Activated CD8-positive, alpha-beta memory T cell treated with anti-CD3 and anti-CD28 coated beads, Interleukin-2, amount 10 ng/mL, durations not matched to agents 7 days and 5 days (primary cell): ENCODE measurements around the gene PAGE2B. TPM values are rescaled to one million over a fixed set of nuclear protein-coding genes. Genes with fewer than 3 reads are reported as not detected.
"Not testable (repeated sequence)": the region's sequence is repeated elsewhere in the genome, so short reads cannot be mapped to it uniquely, and the experiment has no call there.

Experiments used
- ATAC-seq: fragments of 150-1000 bp; cut with Tn5 transposase; one replicate; pipeline ENCODE4 v1.10.0; 2021; ENCODE audit warnings: moderate library complexity
- CTCF ChIA-PET: fragments of 350-600 bp; sonication (Branson Sonifier 250); formaldehyde crosslinking; loops from one replicate; lab custom pipeline; 2021; ENCODE audit warnings: antibody characterized with exemption; lab: Charles Lee
- DNase-seq: peaks from one replicate; pipeline ENCODE4 v3.0.0-alpha.2; 2020
- H3K27ac Mint-ChIP-seq: one replicate; pipeline ENCODE4 v1.8.0; 2021; ENCODE audit warnings: mild to moderate bottlenecking, mixed read lengths
- H3K27me3 Mint-ChIP-seq: one replicate; pipeline ENCODE4 v1.8.0; 2021; ENCODE audit warnings: mixed read lengths
- H3K36me3 Mint-ChIP-seq: one replicate; pipeline ENCODE4 v1.8.0; 2021; ENCODE audit warnings: mild to moderate bottlenecking, mixed read lengths
- H3K4me1 Mint-ChIP-seq: one replicate; pipeline ENCODE4 v1.8.0; 2021; ENCODE audit warnings: mixed read lengths
- H3K4me3 Mint-ChIP-seq: one replicate; pipeline ENCODE4 v1.8.0; 2021; ENCODE audit warnings: mild to moderate bottlenecking, moderate library complexity, mixed read lengths
- H3K9me3 Mint-ChIP-seq: one replicate; pipeline ENCODE4 v1.8.0; 2022; ENCODE audit warnings: low read depth, mixed read lengths
- total RNA-seq, 2 experiments: library from RNA; stranded (reverse); gene quantifications; one replicate each; pipeline ENCODE4 v1.2.3, GENCODE V29; 2021

PAGE2B gene
- total RNA-seq, 2 experiments from 2014 or later, result 2.0 TPM; not detected in 1

DNA sequence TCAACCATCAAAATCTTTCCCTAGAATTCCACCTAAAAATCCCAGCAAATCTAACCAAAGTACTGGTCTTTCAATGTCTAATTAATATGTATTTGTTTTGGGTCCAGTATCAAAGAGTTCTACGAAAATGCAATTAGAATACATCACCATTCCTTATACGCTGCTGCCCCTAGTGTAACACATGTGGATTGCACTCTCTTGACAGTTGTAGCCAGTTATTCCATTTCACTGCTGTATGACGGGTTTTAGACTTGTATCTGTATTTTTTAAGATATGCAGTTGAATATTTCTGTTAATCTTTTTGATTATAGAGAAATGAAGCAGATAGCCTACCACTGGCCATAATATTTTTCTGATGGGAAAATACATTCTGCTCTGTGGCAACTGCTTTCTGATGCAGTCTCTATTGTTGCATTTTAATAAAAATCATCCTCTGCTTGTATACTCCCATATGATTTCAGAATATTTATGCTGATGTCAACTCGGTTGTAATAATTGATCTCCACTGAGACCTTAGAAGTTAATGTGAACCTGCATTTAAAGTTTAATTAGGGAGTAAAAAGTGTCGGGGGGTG, 17.1 kb upstream of the PAGE2B start:
- Mint-ChIP-seq H3K4me1 (peaks cover 12% of the 10 kb centered on the region), H3K36me3 (no peaks in the 10 kb centered on the region), H3K9me3 (no peaks in the 10 kb centered on the region), H3K27ac (no peak overlapping the region), H3K4me3 (peak overlapping the region; percentile 12), H3K27me3 (no peaks in the 10 kb centered on the region)
- DNase-seq (peak; percentile 42), ATAC-seq (peak; percentile 64)
- CTCF ChIA-PET, result interaction anchor here (1.0 to 1.5 kb wide), 3 partner anchors 57 to 165 kb away, joined by 3 to 8 read pairs (median 3); partner anchors contain the start of gene APEX2

DNA sequence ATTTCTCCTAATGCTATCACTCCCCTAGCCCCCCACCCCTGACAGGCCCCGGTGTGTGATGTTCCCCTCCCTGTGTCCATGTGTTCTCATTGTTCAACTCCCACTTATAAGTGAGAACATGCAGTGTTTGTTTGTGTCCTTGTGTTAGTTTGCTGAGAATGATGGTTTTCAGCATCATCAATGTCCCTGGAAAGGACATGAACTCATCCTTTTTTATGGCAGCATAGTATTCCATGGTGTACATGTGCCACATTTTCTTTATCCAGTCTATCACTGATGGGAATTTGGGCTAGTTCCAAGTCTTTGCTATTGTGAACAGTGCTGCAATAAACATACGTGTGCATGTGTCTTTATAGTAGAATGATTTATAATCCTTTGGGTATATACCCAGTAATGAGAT, 7.7 kb upstream of the PAGE2B start:
- H3K27ac Mint-ChIP-seq, DNase-seq, H3K4me1 Mint-ChIP-seq, H3K27me3 Mint-ChIP-seq, H3K4me3 Mint-ChIP-seq, CTCF ChIA-PET, H3K9me3 Mint-ChIP-seq, ATAC-seq, H3K36me3 Mint-ChIP-seq: not testable (repeated sequence)

DNA sequence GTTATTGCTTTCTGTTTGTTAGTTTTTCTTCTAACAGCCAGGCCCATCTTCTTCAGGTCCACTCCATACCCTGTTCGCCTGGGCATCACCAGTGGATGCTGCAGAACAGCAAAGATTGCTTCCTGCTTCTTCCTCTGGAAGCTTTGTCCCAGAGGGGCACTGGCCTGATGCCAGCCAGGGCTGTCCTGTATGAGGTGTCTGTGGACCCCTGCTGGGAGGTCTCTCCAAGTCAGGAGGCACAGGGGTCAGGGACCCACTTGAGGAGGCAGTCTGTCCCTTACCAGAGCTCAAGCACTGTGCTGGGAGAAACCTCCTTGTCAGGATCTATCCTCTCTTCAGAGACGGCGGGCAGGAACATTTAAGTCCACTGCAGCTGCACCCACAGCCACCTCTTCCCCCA, 2.5 kb upstream of the PAGE2B start:
- no peak overlapping the region for H3K27ac Mint-ChIP-seq
- CTCF ChIA-PET, result no interaction called here
- peaks cover 6% of the 10 kb centered on the region for H3K27me3 Mint-ChIP-seq
- H3K4me3 Mint-ChIP-seq, result no peak overlapping the region
- no peaks in the 10 kb centered on the region for H3K9me3 Mint-ChIP-seq
- ATAC-seq (no peak), DNase-seq (no peak)
- H3K4me1 Mint-ChIP-seq, result no peaks in the 10 kb centered on the region
- H3K36me3 Mint-ChIP-seq, result no peaks in the 10 kb centered on the region

DNA sequence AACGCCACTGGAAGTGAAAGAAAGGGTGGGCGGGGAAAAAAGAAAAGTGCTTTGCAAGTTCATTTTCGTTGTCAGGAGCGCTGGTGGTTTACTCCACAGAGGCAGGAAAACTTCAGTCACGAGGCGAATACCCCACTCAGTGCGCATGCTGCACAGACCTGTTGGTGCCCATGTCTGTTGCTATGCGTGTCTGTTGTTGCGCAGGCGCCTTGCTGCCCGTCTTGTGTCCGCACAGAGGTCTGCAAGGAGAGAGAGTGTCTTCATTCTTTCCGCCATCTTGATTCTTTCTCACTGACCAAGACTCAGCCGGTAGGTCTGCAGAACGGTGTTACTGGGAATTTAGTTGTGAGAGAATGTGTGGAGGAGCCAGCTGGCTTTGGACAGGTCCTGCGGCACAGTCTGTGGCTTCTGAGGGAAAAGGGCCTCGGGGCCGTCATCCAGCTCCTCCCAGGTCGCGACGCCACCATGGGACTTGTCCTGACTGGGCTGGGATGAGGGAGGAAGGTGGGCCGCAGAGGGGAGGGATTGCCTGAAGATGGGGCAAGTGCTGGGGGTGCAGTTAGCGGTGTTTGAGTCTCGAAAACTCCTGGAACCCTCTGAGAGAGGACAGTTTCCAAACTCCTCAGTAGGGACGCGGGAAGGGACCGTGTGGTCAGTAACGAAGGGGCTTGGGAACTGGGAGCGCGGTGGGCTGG, 14.1 kb downstream of the PAGE2B start, which contains the start of gene PAGE2:
Gene PAGE2, plus strand, starts transcription at position 224 of the 695 bp plus-strand sequence. CDS start 1,003 bp downstream, outside the sequence.
- CTCF ChIA-PET, result no interaction called here
- Mint-ChIP-seq H3K4me1 (no peaks in the 10 kb centered on the region), H3K4me3 (no peak within 1 kb of the TSS), H3K9me3 (no peaks in the 10 kb centered on the region), H3K27ac (no peak within 1 kb of the TSS), H3K36me3 (no peaks in the 10 kb centered on the region), H3K27me3 (no peaks in the 10 kb centered on the region)
- ATAC-seq, result no peak
- DNase-seq, result no peak

DNA sequence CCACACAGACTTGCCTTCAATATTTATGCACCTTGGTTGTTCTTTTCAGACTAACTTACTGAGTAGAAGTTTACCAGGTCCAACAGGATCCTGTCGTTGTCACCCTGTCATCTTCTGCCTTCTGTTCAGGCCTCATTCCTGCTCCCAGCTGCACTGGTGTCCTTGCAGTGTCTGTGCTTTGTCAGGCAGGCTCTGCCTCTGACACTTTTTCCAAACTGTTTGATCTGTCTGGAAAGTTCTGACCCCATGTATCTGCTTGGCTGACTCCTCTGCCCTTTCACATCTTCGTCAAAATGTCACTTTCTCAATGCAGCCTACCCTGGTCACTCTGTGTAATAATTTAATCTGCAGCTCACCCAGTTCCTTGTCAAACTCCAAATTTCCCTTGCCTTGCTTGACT, 23.9 kb downstream of the PAGE2B start:
- Mint-ChIP-seq H3K27me3 (no peaks in the 10 kb centered on the region), H3K4me3 (no peak overlapping the region), H3K36me3 (no peaks in the 10 kb centered on the region), H3K9me3 (no peaks in the 10 kb centered on the region), H3K4me1 (no peaks in the 10 kb centered on the region), H3K27ac (no peak overlapping the region)
- CTCF ChIA-PET, result no interaction called here
- DNase-seq, result no peak
- ATAC-seq, result no peak

DNA sequence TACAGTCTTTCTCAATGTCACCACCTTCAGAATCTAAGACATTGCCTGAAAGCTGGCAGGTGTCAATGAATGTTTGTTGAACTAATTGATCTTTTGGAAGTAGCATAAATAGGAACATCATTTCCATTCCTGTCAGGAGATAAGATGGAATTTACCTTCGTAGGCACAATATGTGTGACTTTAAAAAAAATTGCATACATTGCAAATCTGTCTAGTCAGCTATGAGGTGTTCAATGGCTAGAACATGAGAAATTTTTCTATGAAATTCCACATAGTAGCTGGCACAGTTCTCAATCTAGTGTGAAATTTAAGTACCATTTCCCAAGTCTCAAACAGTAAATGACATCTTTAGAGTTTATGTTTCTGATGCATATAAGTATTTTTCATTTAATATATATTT, 24.3 kb downstream of the PAGE2B start:
- Mint-ChIP-seq H3K27me3 (no peaks in the 10 kb centered on the region), H3K27ac (no peak overlapping the region), H3K4me3 (no peak overlapping the region), H3K36me3 (no peaks in the 10 kb centered on the region), H3K4me1 (no peaks in the 10 kb centered on the region), H3K9me3 (no peaks in the 10 kb centered on the region)
- DNase-seq (no peak), ATAC-seq (no peak)
- CTCF ChIA-PET, result no interaction called here

DNA sequence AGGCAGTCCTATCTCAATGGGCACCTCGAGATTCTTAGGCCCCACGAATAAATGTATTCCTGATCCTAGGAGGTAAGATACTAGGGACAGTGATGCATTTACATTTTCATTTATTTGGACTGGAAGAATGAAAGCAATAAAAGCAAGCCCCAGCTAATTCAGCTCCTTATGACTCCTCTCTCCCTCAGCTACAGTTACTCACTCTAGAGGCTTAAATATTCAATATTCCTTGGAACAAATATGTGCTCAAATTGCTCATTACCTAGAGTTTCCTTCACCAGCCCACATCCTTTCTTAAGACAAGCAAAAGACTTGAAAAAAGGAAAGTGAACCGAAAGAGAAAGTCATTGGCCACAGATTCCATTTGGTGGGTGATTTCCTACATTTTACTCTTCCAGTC, 27.9 kb downstream of the PAGE2B start:
- H3K4me3 Mint-ChIP-seq, result no peak overlapping the region
- no peaks in the 10 kb centered on the region for H3K27me3 Mint-ChIP-seq
- no peaks in the 10 kb centered on the region for H3K4me1 Mint-ChIP-seq
- ATAC-seq, result no peak
- H3K36me3 Mint-ChIP-seq, result no peaks in the 10 kb centered on the region
- CTCF ChIA-PET, result no interaction called here
- no peak overlapping the region for H3K27ac Mint-ChIP-seq
- no peak for DNase-seq
- no peaks in the 10 kb centered on the region for H3K9me3 Mint-ChIP-seq

DNA sequence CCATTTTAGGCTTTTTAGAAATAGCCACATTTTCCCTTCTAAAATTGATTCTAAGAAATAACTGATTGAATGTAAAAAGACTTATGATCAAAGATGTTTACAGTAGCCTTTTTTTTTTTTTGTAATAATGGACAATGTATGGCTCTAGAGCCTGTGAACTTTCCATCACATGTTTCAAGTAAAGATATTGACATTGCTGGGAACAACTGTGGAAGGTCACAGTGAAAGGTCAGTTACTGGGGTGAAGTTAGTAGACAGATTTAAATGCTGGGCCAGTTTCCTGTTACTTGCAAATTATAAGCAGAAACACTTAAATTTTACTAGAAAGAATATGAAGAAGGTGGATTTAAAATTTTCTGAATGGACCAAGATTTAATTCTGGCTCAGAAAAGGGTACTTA, 32.4 kb downstream of the PAGE2B start:
- no peak for ATAC-seq
- no peaks in the 10 kb centered on the region for H3K9me3 Mint-ChIP-seq

DNA sequence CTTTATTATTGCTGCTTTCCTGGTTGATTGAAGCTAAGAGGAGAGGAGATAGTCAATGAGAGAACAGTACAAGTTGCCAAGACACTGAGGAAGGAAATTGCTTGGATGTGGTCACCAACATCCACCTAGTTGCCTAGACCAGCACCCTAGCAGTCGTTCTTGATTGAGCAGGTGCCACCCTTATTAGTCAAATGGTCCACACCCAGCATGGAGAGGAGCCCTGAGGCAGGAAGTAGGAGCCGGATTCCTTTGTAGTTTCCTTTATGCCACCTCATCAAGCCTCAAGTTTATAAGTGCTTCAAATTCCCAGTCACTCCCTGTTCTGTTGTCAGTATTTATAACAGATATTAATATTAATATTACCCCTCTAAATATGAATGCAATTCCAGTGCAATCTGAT, 33.1 kb downstream of the PAGE2B start:
- CTCF ChIA-PET, result no interaction called here
- Mint-ChIP-seq H3K9me3 (no peaks in the 10 kb centered on the region), H3K4me1 (no peaks in the 10 kb centered on the region), H3K27ac (no peak overlapping the region), H3K36me3 (no peaks in the 10 kb centered on the region), H3K27me3 (no peaks in the 10 kb centered on the region), H3K4me3 (no peak overlapping the region)
- DNase-seq (no peak), ATAC-seq (no peak)

More for the DNA sequence above, 32.4 kb downstream of the PAGE2B start:
- CTCF ChIA-PET, result no interaction called here
- Mint-ChIP-seq H3K27ac (no peak overlapping the region), H3K27me3 (no peaks in the 10 kb centered on the region), H3K4me1 (no peaks in the 10 kb centered on the region), H3K36me3 (no peaks in the 10 kb centered on the region), H3K4me3 (no peak overlapping the region)
- no peak for DNase-seq

DNA sequence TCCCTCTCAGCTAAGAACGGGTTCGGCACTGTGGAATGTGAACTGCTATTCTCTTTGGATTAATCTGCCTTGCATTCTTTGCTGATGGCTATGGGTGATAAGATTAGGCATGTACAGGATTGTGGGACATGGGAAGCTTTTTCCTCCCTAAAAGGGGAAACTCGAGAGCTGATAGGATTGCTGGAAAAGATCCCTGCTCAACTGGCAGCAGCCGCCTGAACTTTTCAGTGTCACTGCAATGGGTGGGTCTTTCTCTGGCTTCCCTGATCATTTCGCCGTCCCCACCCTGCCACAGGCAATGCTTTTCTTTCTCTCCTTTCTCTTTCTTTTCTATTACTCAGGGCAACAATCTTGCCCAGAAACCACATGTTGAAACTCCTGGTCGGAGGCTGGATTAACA, 34.5 kb downstream of the PAGE2B start:
- no peak for DNase-seq
- no peak for ATAC-seq
- H3K27ac Mint-ChIP-seq, result no peak overlapping the region
- H3K9me3 Mint-ChIP-seq, result no peaks in the 10 kb centered on the region
- H3K27me3 Mint-ChIP-seq, result no peaks in the 10 kb centered on the region
- no peaks in the 10 kb centered on the region for H3K36me3 Mint-ChIP-seq
- no peak overlapping the region for H3K4me3 Mint-ChIP-seq
- H3K4me1 Mint-ChIP-seq, result no peaks in the 10 kb centered on the region
- CTCF ChIA-PET, result no interaction called here

DNA sequence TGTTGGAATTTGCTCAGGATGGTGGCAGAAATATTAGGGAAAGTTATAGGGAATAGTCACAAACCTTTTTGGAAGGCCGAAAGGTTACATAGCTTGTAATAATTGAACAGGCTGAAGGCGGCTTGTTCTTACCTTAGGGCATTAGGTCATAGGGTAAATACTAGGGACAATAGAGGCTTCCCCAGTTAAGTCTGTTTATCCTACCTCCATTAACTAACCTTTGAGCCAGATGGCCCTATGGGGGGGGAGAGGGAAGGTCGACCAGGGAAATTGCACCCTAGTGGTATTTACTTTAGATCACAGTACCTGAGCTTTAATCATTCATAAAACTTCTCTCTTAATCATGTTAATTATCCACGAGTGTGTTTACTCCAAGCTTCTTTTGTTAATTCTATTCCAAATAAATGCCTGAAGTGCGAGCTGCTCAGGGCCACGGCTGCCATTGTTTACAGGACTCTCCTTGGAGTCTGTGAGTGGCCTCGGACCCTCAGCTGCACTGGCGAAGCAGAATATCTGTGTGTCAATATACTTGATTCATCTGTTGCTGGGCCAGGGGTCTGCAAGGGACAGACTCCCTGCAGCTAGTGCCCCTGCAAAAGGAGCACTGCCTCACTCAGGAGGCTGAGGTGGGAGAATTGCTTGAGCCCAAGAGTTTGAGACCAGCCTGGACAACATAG, 36.9 kb downstream of the PAGE2B start:
- CTCF ChIA-PET, result no interaction called here
- Mint-ChIP-seq H3K9me3 (no peaks in the 10 kb centered on the region), H3K4me1 (no peaks in the 10 kb centered on the region), H3K27me3 (no peaks in the 10 kb centered on the region), H3K27ac (no peak overlapping the region), H3K4me3 (no peak overlapping the region), H3K36me3 (no peaks in the 10 kb centered on the region)
- DNase-seq, result no peak
- no peak for ATAC-seq

DNA sequence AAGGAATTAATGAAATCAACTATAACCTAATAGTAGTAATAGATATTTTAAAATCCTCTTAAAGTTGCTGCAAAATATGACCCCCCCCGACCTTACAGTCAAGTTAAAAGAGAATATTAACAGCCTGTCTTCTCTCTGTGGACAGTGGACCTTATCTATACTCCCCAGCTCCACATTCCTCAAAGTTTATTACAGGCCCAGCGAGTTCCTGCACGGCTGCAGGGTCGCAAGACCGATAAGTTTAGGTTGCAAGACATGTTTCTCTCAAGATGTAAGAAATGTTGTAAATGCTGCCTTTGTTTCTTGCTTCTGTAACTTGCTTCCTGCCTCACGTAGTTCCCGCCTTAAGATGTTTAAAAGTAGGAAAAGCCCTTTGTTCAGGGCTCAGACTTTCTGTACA, 41.8 kb downstream of the PAGE2B start:
- not testable (repeated sequence) for H3K9me3 Mint-ChIP-seq, H3K27me3 Mint-ChIP-seq

DNA sequence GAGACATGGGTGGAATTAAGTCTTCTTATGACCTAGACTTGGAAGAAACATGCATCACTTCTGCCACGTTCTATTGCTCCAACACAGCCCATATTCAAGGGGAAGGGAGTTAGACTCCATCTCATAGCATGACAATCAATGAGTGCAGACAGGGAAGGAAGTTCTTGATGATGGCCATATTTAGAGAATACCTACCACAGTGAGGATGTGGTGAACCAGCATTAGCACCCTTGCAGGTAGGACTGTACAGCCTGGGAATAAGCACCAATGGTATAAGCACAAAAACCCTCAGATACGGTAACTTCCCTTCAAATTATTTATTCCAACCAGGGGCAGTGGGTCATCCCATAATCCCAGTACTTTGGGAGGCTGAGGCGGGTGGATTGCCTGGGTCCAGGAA, 43.7 kb downstream of the PAGE2B start:
- Mint-ChIP-seq H3K27ac (no peak overlapping the region), H3K36me3 (no peaks in the 10 kb centered on the region), H3K9me3 (no peaks in the 10 kb centered on the region), H3K27me3 (no peaks in the 10 kb centered on the region), H3K4me1 (peaks cover 28% of the 10 kb centered on the region), H3K4me3 (no peak overlapping the region)
- peak; percentile 52 for DNase-seq
- peak; percentile 68 for ATAC-seq
- CTCF ChIA-PET, result no interaction called here

More for the DNA sequence above, 41.8 kb downstream of the PAGE2B start:
- peaks cover 28% of the 10 kb centered on the region for H3K4me1 Mint-ChIP-seq
- H3K36me3 Mint-ChIP-seq, CTCF ChIA-PET, H3K27ac Mint-ChIP-seq, ATAC-seq, H3K4me3 Mint-ChIP-seq, DNase-seq: not testable (repeated sequence)

DNA sequence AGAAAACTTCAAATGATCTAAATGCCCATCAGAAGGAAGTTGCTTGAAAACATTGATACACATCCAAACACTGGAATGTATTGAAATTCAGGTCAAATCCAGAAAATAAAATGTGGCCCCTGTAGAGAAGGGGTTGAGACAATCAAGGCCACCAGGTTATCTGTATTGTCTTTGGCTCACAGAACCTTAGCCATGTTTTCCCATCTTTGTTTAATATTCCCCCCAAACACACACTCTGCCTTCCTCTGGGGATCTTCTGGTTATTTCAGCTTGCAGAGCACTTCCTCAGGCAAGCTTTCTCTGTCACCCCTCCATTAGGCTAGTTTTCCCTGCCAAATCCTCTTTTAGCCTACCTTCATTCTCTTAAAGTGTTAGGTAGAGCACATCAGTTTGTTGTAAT, 44.4 kb downstream of the PAGE2B start:
- ATAC-seq, result no peak
- H3K9me3 Mint-ChIP-seq, result no peaks in the 10 kb centered on the region
- no peak for DNase-seq
- no peaks in the 10 kb centered on the region for H3K27me3 Mint-ChIP-seq
- peaks cover 28% of the 10 kb centered on the region for H3K4me1 Mint-ChIP-seq
- no peak overlapping the region for H3K4me3 Mint-ChIP-seq
- CTCF ChIA-PET, result interaction anchor here (0.9 kb wide), 1 partner anchor 42 kb away, joined by 3 read pairs; no protein-coding TSS in a partner anchor
- no peaks in the 10 kb centered on the region for H3K36me3 Mint-ChIP-seq
- peak overlapping the region; percentile 19 for H3K27ac Mint-ChIP-seq
